Measurements from ENCODE around the gene ADARB1.

GRCh38 chr21:45150638-45151131 is 76.3 kb downstream of the ADARB1 start:
- no peak for TF ChIP-seq POU6F1 (CRISPR knock-in tag; IDR thresholded peaks at IDR 0.05; ENCODE audit: borderline replicate concordance, low read depth)
- no peak for TF ChIP-seq SNAI2 (CRISPR knock-in tag; IDR thresholded peaks at IDR 0.05)
- no peak for TF ChIP-seq CSRNP3 (CRISPR knock-in tag; IDR thresholded peaks at IDR 0.05)
- TF ChIP-seq PATZ1 (CRISPR knock-in tag; IDR thresholded peaks at IDR 0.05; ENCODE audit: borderline replicate concordance) = no peak
- no peak for TF ChIP-seq ZNF8 (CRISPR knock-in tag; IDR thresholded peaks at IDR 0.05)
- no peak for TF ChIP-seq OSR1 (CRISPR knock-in tag; IDR thresholded peaks at IDR 0.05)
- no peak for TF ChIP-seq CREB5 (CRISPR knock-in tag; IDR thresholded peaks at IDR 0.05; ENCODE audit: low read depth)
- TF ChIP-seq ARNTL (CRISPR knock-in tag; IDR thresholded peaks at IDR 0.05; ENCODE audit: borderline replicate concordance, low read depth) = no peak
- no peak for TF ChIP-seq ISL1 (CRISPR knock-in tag; IDR thresholded peaks at IDR 0.05)
- TF ChIP-seq ZFP30 (CRISPR knock-in tag; IDR thresholded peaks at IDR 0.05) = no peak
- TF ChIP-seq RARB (CRISPR knock-in tag; IDR thresholded peaks at IDR 0.05) = no peak
- no peak for TF ChIP-seq CSDC2 (CRISPR knock-in tag; IDR thresholded peaks at IDR 0.05)
